GM13976 (cell line): Measurements from ENCODE around the gene DNAH8.
A peak's percentile ranks its signal among the peaks of the same experiment; 100 is the strongest.

Experiments used
- DNase-seq: peaks from one replicate; pipeline ENCODE4 v3.0.0; 2012; ENCODE audit warnings: low spot score
- in situ Hi-C: fragments of 300-500 bp; cut with MboI; formaldehyde crosslinking; loops from one replicate; pipeline ENCODE4 v1.12.0; 2022; ENCODE audit warnings: low sequenced_read_pairs, mixed read lengths, inconsistent platforms; ENCODE audit not compliant: unreplicated experiment
- TF ChIP-seq, protein P1 (sequence below): IDR thresholded peaks from 2 replicates; pipeline ENCODE4 v1.5.1; 2012; ENCODE audit warnings: borderline replicate concordance, mild to moderate bottlenecking; ENCODE audit not compliant: insufficient read depth; ENCODE audit errors: extremely low read depth, missing control alignments, control extremely low read depth

DNAH8 gene

DNA sequence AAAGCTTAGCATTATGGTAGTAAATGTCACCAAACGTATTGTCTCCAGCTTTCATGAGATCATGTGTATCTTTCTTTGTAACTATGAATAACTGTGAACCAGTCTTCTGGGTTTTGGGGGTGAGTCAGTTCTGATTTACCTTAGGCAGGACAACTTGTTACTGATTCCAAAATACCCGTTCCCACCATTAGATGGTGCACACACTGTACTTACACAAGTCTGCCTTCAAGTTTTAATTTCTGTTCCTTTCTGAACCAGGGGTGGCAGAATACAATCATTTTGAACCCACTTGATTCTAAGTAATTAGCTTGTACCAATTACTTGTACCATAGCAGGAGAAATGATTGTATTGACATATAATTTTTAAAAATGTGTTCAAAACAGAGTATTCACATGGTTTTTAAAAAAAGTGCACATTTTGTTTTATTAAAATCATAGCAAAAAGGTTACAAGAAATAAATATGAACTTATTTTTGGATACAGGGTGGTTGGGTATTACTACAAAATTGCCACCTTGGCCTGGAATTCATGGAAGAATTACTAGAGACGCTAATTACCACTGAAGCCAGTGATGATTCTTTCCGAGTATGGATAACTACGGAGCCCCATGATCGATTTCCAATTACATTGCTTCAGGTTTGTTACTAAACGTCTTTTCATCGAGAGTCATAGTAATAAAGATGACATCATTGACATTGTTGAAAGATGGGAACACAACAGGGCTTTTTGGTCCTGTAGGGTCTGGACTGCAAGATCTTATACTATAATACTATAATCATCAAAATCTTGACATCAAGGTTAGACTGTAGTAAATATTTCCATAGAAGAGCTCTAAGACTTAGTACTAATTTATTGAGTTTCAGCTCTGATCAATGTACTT lies 258.3 kb downstream of the DNAH8 start:
- peak; percentile 47 for DNase-seq
- TF ChIP-seq, protein P1, sequence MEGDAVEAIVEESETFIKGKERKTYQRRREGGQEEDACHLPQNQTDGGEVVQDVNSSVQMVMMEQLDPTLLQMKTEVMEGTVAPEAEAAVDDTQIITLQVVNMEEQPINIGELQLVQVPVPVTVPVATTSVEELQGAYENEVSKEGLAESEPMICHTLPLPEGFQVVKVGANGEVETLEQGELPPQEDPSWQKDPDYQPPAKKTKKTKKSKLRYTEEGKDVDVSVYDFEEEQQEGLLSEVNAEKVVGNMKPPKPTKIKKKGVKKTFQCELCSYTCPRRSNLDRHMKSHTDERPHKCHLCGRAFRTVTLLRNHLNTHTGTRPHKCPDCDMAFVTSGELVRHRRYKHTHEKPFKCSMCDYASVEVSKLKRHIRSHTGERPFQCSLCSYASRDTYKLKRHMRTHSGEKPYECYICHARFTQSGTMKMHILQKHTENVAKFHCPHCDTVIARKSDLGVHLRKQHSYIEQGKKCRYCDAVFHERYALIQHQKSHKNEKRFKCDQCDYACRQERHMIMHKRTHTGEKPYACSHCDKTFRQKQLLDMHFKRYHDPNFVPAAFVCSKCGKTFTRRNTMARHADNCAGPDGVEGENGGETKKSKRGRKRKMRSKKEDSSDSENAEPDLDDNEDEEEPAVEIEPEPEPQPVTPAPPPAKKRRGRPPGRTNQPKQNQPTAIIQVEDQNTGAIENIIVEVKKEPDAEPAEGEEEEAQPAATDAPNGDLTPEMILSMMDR = peak; percentile 21
- in situ Hi-C loops = no loop called here

DNA sequence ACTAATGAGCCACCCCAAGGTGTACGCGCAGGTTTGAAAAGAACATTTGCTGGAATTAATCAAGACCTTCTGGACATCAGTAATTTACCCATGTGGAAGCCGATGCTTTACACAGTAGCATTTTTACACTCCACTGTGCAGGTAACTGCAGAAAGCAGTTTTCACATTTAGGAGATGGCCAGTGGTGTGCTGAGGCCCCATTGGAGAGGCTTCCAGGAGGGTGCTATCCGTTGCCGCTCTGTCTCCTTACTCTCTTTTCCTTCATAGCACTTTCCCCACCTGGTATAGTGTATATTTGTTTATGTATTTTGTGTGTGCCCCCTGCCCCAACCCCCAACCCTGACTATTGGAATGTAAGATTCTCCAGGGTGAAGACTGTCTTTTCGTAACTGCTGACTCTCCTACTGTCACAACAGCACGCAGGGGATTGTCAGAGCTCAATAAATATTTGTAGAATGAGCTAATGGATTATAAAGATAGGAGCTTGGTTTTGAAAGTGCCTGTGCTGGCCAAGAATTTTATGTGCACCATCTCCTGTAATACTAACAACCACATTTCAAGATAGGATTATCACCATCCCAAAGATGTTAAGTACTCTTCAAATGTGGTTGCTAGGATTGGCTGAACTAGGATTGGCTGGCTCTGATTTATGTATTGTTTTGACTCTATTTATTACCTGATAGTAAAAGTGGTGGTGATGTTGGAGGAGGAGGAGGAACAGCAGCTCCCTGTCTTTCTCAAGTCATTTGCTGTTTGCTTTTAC lies 259.5 kb downstream of the DNAH8 start:
- in situ Hi-C loops = no loop called here
- DNase-seq = no peak
- TF ChIP-seq, protein P1 = no peak

DNA sequence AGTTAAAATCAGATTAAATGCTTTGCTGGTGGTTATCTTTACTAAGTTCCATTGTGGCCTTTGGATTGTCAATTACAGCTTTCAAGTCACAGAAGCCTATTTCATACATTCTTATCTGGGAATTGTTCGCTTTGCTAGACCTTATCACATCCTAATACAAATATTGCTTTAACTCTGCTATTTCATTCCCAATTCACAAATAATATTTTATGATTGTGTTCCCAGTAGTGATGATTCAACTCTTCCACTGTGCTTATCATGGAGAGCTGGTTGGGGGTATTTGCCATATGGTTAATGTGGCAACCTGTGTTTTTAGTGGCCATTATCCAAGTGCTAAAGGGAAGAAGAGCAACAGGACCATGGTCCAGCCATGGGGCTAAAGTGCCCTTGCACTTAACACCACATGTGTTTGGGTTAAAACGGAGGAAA lies 260.5 kb downstream of the DNAH8 start:
- DNase-seq = no peak
- TF ChIP-seq, protein P1 = no peak
- in situ Hi-C loops = no loop called here

DNA sequence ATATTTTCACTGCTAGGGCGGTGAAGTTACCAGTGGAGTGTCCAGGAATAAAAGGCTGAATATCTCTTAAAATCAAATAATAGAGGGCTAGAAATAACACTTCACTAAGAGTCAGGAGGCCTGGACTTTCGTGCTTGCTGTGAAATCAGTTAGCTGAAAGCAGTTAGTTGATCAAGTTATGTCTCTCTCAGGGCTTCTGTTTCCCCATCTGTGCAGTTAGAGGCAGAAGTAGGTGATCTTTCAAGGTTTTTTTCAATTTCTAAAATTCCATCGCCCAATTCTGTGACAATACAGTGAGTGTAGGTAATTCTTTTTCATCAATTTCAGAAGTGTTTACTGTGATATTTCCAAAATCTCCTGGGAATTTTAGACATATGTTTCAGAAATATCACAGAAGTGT lies 260.9 kb downstream of the DNAH8 start:
- no peak for DNase-seq
- in situ Hi-C loops = no loop called here
- TF ChIP-seq, protein P1 = no peak

DNA sequence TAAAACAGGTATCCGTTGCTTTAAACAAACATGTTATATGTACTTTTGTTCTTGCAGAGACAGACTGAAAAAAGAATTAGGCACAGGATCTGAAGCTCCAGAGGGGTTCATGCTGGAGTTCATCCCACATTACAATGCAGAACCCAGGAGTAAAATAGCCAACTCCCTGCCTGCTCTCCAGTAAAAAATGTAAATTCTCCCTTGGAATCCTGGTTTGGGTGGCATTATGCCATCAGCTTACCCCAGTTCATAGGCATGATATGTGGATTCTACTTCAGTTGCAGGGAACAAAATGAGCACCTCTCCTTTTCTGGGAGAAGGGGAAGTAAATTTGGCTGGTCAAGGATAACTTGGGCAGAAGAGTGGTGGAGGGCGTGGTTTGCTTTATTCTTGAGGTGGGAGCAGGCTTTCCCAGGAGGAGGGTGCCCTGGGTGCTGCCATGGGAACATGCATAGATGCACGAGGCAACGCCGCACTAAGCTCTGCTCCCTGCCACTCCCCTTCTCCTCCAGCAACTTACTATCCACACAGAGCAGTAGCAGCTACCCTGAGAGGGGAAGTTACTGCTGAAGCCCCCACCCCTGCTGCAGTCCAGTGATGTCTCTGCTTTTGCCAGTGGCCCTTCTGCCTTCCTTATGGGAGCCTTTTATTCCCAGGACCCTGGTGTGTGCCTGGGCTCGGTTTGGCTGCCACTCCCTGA lies 261.8 kb downstream of the DNAH8 start:
- in situ Hi-C loops = no loop called here

DNA sequence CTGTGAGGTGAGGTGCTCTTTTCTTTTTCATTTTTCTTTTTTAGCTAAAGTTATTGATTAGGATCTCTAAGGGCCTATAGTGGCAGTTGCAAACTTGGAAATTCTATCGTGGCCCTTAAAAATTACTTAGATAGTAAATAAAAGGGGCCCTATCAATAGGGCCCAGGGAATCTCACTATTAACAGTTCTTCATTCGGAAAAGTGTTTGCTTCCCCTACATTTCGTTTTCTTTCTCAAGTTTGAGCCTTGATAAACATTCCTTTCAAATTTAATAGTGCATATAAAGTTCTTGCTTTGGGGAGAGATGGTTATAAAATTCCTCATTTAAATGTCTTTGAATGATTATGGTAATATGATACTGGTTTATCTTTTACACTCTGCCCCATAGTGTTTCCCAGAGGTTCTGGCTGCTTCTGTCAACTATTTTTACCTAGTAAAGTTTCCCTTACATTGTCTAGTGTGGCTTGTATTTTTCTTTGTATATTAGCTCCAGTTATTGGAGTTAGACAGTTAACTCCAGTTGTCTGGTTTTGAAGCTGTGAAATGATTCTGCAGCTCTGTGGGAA lies 263.1 kb downstream of the DNAH8 start:
- no peak for DNase-seq
- in situ Hi-C loops = no loop called here
- TF ChIP-seq, protein P1 = no peak

More for the DNA sequence above, 261.8 kb downstream of the DNAH8 start:
- no peak for DNase-seq
- TF ChIP-seq, protein P1 = no peak
